Frontal cortex (tissue), 4 donors: ENCODE data around the gene PGAM2. TPM values are rescaled to one million over a fixed set of nuclear protein-coding genes. Genes with fewer than 3 reads are reported as not detected.
A peak's percentile ranks its signal among the peaks of the same experiment; 100 is the strongest.

Experiments
- DNase-seq, 2 donors: peaks; one replicate each; pipeline ENCODE4 v3.0.0; 2012; ENCODE audit warnings: low spot score in 2 of 2
- FAIRE-seq: peaks from 2 replicates; lab custom pipeline; 2012; peaks lifted over from hg19 to GRCh38; lab: Jason Lieb, UNC
- total RNA-seq: library from RNA; depleted of rRNA; stranded (reverse); fragments of >200 nt; gene quantifications from one replicate; pipeline ENCODE4 v1.2.3, GENCODE V29; 2014
- donor health status: control.
- donor health status: control.
- donor health status: control.

PGAM2 gene
- total RNA-seq, 1 donor from 2014 or later, result 4.5 TPM

DNA sequence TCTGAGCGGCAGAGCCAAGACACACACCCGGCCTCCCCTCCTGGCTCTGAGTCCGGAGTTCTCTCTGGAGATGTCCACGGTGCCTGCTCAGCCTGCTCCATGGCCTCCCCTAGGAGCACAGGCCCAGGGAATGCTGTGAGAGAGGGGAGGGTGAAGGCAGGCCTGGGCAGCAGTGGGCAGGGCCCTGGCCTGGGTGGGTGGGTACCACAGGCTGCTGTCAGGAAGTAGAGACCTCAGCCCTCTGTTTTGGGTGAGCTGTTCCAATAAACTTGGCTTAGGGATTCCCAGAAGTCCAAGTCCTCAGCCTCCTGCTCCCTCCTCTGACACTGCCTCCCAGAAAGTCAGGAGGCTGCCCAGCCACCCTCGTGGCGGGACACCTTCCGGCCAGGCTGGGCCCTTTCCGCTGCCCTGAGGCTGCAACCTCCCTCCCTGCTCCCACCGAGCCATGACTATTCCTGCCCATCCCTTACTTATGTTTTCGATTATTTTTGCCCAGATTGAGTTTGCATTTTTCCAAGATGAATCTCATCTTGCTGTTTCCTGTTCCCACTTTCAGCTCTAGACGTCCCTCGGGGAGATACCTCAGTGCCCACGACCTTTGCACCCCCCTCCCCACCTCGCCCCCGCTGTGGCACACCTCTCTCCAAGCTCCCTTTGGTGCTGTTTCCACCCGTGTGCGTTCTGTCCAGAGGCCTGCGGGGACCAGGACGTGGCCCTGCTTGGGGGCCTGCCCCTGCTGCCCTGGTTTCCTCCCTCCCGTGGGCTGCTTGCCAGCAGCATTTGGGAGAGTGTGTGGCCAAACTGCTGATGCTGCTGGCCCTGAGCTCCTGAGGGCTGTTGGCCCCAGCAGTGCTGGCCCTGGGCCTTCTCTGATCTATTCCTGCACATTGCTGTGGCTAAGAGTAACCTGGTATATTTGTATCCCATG is 22.8 kb upstream of the PGAM2 start:
- DNase-seq, result no peak
- FAIRE-seq, result no peak

DNA sequence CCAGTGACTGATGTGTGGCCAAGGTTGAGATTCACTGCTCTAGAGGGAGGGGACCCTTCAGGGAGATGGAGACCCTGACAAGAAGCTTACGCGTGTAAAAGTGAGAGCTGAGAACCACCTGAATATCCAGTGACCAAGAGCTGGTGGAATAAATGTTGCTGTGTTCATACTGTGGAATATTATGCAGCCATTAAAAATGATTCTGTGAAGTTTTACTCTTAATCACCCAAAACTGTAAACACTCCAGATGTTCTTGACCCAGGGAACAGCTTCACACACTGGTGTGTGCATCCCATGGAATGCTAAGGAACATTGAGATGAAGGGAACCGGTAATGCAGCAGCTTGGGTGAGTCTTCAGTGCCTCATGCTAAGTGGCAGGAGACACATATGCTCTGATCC is 21.3 kb upstream of the PGAM2 start:
- FAIRE-seq (no peak), DNase-seq (no peak)

DNA sequence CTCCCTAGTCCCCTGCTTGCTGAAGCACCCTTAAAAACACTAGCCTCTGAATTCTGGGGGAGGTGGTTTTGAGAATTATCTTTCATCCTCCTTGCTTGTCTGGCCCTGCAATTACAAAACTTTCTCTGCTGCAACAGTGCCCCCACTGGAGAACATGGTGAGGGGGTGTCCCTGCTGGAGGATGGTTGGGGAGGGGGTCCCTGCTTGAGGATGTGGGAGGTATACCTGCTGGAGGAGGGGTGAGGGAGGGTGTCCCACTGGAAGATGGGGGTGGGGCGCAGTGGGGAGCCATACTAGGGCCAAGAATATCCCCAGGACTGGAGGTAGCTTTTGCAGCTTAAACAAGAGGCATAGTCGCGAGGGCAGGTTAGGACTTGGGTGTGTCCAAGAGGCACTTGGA is 20.2 kb upstream of the PGAM2 start:
- DNase-seq (no peak), FAIRE-seq (no peak)

DNA sequence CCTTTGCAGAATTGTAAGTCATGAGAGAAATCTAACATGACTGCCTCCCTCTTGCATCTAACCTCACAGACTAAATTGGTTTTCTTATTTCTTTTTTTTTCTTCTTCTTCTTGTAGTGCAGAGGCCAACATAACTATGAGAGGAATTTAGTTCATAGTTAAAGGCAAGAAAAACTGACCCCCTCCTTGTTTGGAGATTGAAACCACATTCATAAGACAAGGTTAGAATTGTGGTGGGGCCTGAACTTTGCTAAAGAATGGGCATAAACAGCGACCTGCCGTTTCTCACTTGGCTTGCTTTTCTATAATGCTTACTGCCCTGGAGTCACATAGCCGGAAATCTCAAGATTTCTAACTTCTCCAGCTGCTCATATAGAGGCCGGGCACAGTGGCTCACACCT is 19.3 kb upstream of the PGAM2 start:
- DNase-seq, result no peak

DNA sequence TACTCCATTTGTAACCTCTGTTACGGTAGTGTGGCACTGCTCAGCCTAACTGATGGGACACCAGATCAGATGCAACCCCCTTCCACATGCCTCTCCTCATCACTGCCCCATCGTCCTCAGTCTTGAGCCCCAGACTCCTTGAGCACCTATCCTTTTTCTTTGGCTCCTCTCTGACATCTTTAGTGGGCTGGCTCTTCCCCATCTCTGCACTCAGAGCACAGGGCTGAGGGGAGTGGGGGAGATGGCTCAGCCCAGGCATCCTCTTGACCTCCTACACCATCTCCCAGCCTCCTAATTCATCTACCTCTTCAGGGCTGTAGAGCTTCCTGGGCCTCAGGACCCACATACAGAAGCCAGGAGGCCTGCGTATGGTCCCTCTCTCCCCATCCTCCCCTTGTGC is 18.4 kb upstream of the PGAM2 start:
- no peak for DNase-seq
- no peak for FAIRE-seq

More for the DNA sequence above, 19.3 kb upstream of the PGAM2 start:
- FAIRE-seq, result no peak

DNA sequence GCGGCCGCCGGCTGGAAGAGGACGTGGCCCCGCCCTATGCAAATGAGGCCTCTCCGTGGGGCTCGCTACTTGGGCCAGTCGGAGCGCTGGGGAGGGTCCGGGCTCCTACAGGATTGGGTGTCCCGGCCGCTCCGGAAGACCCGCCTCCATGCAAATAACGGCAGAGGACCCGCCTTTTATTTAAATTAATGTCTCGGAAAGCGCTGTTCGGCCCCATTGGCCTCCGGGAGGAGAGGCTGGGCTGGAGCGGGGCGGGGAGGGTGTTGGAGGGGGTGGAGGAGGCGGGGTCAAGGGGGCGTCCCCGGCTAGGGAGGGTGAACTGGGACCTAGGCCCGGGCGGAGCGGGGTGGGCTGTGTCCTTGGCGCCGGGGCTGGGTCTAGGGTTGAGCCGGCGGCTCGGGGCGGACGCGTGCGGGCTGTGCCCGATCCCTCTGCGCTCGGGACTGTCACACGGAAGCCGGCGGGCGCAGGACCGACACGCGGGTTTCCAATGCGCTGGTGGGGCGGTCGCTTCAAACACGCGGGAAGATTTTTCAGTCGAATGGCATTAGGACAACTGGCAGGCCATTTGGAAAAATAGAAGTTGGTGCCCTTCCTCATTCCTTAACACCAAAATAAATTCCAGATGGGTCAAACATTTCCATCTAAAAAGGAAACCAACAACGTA is 17.3 kb upstream of the PGAM2 start:
- DNase-seq, result peak; percentile 98
- no peak for FAIRE-seq

DNA sequence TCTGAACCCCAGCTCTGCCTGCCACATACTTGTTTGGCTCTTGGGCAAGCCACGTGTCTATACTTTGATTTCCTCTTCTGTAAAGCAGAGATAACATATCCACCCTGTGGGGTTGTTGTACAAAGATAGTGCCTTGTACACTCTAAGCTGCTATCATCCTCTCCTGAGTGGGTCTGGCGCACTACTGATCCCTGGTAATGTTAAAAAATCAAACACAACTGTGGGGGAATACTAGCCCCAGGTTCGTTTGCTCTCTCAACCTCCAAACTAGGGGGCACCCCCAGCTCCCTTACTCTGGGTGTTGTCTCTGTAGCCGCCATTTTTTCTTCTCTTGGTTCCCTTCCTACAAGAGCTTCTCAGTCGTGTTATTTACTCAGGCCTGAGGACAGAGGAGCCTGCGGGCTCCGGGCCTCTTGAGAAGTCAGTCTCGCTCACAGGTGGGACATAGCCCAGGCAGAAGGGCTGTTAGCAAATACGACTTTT is 15.9 kb upstream of the PGAM2 start:
- FAIRE-seq, result no peak
- DNase-seq, result no peak

DNA sequence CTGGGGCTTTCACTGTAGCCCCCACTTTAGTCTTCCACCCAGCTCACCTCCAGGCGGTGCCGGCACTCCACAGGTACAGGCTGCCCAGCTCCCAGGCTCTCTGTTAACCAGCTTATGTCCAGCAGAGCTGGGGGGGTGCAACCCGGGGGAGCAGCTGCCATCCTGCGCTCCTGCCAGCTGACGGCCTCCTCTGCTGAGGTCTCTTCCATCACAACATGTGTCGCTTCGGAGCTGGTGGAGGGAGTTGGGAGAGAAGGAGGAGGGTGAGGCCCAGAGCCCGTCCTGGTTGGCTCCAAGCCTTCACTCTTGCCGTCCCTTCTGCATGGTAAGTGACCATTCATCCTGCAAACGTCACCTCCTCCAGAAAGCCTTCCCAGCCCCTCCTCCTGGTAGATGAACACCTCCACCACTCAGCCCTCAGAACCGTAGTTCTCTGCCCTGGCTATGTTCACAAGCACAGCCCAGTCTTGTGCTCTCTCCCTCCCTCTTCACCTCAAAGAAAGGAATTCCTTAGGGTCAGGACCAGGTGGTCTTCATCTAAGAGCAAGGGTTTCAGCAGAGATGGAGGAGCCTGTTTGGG is 15.4 kb upstream of the PGAM2 start:
- DNase-seq (no peak), FAIRE-seq (no peak)

DNA sequence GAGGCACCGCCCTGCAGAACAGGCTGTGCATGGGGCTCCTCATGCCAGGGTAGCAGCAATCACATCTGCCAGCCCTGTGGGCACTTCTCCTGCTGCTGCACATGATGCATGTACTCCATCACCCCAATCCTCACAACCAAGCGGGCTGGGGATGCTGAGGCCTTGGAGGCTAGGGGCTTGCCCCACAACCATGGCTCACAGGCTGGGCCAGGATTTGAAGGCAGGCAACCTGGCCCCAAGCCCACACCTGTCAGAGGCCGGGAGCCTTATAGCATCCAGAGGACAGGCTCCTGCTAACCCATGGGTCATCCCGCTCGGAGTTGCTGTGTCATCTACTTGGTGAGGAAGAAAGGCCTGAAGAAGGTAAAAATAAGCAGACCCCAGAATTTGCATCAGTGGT is 14.8 kb upstream of the PGAM2 start:
- FAIRE-seq, result no peak
- no peak for DNase-seq

DNA sequence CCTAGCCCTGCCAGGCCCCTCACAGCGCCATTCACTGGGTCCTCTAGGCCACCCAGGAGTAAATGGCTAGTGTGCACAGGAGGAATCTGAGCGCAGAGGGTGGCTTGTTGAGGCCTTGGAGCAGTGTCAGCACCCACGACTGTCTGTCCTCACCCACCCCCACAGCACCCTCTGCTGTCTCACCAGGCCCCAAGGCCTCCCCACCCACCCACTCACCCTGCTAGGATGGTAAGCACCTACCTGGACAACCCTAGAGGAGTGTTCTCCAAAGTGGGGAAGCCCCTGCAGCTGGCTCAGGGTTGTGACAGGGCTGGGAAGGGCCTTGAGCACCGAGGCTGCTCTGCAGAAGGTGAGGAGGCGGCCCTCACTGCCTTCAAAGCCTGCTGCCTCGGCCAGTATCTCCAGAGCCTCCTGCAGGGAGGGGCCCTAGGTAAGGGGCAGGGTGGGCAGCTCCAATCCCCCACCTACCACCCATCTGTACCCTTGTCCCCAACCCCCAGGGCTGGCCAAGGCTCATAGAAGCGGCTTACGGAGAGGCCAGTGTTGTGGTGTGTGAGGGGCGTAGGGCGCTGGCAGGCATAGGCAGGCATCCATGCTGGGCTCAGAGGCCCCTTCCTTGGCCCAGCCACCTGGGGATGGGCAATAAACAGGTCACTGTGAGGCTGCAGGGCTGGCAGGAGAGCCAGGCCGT is 14.1 kb upstream of the PGAM2 start:
- no peak for DNase-seq
- no peak for FAIRE-seq

DNA sequence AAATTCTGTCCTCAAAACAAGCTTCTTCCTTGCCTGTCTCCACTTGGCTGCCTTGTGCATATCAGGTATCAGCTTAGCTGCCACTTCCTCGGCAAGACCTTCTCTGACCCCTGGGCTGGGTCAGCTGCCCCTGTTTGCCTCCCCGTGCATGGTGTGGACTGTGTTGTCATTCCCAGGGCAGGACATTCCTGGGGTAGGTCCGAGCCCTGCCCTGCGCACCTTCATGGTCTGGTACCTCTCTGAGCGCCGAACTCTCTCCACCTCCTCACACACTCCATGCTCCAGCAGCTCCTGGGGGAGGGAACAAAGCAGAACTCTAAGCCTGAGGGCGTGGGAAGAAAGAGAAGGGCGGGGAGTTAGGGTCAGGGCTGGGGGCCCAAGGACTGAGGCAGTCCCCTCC is 13.2 kb upstream of the PGAM2 start:
- FAIRE-seq, result no peak

DNA sequence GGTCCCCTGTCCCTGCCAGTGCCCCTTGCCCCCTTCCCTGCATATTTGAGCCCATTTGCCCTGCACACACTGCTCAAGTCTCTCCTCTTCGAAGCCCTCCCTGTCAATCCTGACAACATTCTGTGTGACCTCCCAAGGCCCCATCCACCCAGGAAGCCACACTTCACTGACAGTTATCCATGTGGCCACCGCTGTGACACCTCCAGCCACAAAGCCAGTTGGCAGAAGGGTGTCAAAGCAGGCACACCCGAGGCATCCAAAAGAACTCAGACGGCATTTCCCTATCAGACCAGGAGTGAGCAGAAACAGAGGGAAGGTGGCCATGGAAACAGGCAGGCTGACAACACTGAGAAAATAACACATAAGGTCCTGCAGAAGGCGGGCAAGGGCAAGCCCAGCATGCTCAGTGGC is 12.3 kb upstream of the PGAM2 start:
- no peak for DNase-seq

More for the DNA sequence above, 13.2 kb upstream of the PGAM2 start:
- DNase-seq, result no peak

DNA sequence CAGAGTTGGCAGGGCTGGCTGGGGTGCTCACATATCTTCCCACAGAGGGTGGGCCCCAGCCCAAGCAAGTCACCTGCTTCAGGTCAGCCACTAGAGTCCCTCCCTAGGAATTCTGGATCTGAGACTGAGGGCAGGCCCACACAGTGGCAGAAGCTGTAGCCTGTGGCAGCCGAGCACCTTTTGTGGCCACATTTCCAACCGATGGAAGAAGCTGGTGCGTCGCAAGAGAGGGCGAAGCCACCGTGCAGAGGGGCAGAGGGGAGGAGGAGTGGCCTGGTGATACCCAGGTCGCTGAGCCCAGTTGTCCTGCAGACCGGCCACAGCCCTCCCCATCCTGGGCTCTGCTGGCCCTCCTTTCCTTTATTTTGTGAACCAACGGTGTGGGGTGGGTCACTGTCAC is 11.7 kb upstream of the PGAM2 start:
- DNase-seq, result no peak
- FAIRE-seq, result no peak

More for the DNA sequence above, 12.3 kb upstream of the PGAM2 start:
- no peak for FAIRE-seq

DNA sequence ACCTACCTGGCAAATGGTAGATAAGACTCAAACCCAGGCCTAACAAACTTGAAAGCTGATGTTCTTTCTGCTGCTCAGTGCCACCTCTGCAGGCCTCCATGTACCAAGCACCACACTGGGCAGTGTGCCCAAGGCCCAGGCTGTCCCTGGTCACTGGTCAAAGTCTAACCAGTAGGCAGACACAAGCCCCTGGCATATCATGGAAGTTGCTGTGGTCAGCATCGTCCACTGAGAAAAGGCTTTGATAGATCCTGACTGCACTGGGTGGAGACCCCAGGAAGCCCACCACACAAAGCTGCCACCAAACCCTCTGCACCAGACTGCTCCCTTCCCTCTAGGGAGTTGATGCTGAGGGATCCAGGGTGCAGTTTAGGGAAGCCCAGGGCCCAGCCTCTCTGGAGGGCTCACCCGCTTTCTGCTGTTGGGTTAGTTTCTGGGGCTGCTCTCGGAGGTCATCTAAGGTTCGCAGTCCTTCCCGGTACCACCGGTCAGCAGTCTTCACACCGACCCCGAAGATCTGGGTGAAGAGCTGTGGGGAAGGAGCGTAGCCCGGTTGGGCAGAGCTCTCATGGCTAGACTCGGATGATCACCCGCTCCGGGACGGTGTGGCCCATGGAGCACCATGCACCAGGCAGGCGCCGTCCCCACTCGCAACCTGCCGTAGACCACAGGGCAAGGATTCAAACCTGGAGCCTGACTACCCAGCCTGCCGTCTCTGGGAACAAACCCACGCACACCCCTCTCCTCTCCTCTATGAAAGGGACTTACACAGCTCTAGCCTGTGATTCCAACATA is 10.9 kb upstream of the PGAM2 start:
- no peak for DNase-seq
- no peak for FAIRE-seq

DNA sequence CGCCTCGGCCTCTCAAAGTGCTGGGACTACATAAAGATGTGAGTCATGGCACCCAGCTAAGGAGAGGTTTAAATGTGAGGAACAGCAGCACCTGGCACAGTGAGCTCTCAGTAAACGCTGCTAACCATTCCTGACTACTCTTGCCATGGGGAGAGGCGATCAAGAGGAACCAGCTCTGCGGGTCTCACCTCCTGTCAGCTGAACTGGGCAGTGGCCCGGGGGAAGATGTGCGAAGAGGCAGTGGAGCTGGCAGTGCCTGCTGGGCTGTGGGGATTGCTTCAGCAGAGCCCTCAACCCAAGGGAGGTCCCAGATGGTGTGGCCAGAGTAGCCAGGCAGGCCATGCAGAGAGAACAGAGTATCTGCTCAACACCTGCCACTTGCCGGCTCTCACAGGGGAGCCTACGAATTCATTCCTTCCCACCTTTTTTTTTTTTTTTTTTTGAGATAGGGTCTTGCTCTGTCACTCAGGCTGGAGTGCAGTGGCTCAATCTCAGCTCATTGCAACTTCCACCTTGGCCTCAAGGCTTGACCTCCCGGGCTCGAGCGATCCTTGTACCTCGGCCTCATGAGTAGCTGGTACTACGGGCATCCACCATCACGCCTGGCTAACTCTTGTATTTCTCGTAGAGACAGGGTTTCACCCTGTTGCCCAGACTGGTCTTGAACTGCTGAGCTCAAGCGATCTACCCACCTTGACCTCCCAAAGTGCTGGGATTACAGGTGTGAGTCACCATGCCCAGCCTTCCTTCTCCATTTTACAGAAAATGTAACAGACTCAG is 10.1 kb upstream of the PGAM2 start:
- DNase-seq, result no peak

DNA sequence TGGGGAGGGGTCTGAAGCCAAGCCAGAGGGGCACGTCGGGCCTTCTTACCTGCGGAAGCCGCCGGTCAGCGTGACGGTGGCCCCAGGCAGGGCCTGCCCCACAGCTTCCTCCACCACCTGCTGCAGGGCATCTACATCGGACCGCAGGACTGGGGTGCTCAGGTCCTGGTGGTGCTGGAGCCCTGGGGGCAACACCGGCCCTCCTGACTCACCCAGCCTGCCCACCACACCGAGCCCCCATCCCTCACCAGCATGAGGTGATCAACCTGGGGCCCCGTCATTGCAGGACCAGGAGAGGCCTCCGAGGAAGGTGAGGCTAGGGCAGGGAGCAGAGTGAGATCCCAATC is 9.0 kb upstream of the PGAM2 start:
- no peak for DNase-seq
- no peak for FAIRE-seq

More for the DNA sequence above, 10.1 kb upstream of the PGAM2 start:
- FAIRE-seq, result no peak

DNA sequence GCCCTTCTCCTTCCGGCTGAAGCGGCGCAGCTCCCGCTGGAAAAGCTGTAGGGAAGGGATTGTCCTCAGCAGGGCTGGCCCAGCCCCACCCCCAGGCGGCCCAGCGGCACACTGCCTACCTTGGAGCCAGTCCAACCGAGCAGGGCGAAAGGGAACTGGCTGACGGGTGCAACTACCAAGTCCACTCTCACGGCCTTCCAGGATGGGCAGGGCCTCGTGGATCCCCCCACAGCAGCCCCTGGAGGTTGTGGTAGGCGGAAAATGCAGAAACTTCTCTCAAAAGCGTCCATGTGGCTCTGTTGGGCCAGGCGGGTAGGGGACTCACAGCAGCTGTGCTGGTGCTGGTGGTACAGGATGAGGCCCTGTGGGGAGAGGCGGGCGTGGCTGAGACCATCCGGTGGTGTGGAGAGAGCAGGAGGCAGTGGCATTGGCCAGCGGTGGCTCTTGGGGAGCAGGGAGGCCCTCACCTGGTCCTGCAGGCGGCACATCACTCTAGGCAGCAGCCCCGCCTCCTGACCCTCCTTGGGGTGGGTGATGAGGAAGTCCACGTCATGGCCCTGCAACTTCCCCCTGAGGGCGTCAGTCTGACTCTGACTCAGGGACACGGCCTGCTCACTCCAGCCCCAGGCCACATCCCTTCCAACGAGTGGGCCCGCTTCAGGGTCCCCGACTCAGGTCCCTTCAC is 8.4 kb upstream of the PGAM2 start:
- DNase-seq (peak; percentile 62 to 73), FAIRE-seq (no peak)
